ENCODE measurements around the gene AGAP1.

Gene AGAP1

GRCh38 chr2:235530735-235531134 is 36.9 kb downstream of the AGAP1 start:
- no peak for DNase-seq (ENCODE audit: low read depth in 2 of 2, low spot score in 1 of 2)

GRCh38 chr2:235532307-235532706 is 38.5 kb downstream of the AGAP1 start:
- no peak for DNase-seq (ENCODE audit: low read depth in 2 of 2, low spot score in 1 of 2)

- no peak for DNase-seq (ENCODE audit: low read depth in 2 of 2, low spot score in 1 of 2)
Observed at GRCh38 chr2:235533198-235533597, 39.4 kb downstream of the AGAP1 start.

DNA sequence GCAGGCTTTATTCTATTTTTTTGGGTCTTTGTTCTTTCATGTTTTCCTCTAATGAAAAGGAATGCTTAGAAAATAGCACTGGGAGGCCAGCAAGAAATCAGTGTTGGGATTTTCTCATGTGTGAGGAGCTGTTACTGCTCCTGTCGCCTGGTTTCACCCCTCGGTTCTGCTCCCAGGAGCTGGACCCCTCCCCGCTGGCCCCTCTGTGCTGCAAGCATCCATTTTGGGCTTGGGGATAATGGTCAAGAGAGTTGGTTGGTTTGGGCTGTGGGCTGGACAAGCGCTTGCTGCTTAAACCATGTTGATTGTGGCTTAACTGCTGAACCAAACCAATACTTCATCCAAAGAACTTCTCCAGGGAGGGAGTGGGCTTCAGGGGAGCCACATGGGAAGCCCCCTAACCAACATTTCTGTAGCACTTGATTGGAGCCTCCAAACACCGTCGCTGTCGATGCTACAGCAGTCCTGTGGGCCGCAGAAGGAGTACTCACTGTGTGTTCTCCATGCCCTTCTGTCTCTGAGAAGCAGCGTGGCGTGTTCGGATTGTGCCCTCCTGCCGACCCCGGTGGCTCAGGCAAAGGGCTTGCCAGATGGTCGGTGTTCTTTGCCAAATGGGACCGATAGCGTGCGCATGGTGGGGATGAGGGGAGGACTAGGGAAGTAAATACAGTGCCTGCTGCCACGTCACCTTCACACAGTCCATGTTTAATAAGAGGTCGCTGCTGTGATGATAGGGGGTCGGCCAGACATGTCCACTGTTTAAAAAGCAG is 40.0 kb downstream of the AGAP1 start:
- no peak for DNase-seq (ENCODE audit: low read depth in 2 of 2, low spot score in 1 of 2)

DNA sequence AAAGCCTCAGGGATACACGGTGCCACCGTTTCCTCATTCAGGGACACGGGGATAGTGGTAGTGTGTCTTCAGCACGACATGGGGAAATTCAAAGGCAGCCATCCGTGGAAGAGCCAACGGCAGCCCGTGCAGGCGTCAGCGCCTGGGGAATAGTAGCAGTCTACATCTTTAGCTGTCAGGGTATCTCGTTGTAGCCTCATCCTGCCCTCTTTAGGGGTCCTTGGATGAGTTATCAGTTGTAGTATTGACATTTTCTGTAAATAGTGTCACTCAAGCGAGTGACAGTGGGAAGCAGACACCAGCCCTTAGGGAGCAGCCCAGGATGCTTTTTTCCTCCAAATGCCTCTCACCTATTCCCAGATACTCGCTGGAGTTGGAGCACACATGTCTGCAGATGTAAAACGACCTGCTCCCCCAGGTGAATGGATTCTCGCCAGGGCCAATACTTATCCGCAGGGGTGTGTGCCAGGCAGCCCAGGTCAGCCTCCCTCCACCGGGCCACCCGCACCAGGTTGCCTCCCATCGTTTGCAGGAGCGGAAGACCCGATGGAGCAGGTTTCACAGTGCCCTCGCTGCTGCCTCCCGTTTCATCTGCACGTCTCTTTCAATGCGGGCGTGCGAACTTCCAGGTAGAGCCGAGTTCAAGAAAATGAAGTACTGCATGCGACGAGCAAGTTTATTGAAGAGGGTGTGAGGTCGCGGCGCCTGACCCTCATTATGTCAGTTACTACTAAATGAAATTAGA is 41.0 kb downstream of the AGAP1 start:
- DNase-seq (ENCODE audit: low read depth in 2 of 2, low spot score in 1 of 2), result no peak

GRCh38 chr2:235535423-235536130 is 41.7 kb downstream of the AGAP1 start:
- no peak for DNase-seq (ENCODE audit: low read depth in 2 of 2, low spot score in 1 of 2)

DNA sequence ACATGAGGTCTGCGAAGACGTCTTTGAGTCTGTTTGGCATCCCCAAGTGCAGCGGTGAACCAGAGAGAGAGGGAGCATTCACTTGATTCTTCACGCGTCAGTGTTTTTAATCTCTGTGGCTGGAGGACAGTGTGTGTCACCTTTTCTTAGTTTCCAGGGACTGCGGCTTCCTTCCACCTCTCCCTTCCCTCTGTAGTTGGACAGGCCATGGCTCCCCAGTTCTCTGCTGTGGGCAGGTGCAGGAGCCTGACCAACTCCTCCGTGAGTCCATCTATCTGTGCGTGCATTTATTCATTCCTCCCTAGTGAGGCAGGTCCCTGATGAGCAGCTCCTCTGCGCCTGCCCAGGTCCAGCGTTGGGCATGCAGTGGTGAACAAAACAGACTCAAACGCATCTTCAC is 42.9 kb downstream of the AGAP1 start:
- DNase-seq (ENCODE audit: low read depth in 2 of 2, low spot score in 1 of 2), result no peak

- DNase-seq (ENCODE audit: low read depth in 2 of 2, low spot score in 1 of 2), result no peak
Observed at GRCh38 chr2:235537186-235537585, 43.3 kb downstream of the AGAP1 start.

GRCh38 chr2:235537587-235537986 is 43.7 kb downstream of the AGAP1 start:
- DNase-seq (ENCODE audit: low read depth in 2 of 2, low spot score in 1 of 2), result no peak

DNA sequence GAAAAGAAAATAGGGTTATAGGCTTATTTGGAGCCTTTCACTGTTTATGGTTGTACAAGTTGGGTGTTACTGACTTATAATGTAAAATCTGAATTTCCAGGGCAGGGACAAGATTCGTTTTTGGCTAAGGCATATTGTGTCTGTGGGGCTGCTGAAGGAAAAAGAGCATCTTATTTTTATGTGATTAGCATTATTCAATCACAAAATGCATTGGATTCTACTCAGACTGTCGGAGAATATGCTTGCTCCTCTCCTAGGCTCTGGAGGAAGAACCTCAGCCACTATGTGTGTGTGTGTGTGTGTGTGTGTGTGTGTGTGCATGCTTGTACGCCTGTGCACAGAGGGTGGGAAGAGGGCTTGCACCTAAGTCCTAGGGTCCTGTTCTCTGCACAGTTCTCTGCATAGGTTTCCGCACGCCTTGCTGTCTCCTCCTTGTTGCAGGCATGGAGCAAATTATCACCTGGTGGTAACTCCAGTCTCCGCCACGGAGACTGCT is 44.3 kb downstream of the AGAP1 start:
- no peak for DNase-seq (ENCODE audit: low read depth in 2 of 2, low spot score in 1 of 2)

DNA sequence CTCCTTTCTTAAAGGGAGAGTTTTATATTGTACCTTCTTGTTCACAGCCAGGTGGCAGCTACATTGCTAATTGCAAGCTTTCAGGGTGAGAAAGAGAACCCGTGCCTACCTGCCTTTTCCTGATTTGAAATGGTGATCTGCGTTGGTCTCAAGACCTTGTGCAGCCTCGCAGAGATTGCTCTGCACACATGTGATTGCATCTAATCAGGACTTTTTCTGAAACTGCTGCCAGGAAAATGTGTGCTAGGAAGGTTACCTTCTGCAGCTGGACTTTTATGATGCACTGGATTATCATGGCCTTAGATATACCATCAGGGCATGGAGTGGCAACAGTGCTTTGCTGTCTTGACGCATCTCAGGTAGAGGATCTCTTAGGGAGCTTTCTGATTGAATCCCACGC is 45.1 kb downstream of the AGAP1 start:
- DNase-seq (ENCODE audit: low read depth in 2 of 2, low spot score in 1 of 2), result no peak

DNA sequence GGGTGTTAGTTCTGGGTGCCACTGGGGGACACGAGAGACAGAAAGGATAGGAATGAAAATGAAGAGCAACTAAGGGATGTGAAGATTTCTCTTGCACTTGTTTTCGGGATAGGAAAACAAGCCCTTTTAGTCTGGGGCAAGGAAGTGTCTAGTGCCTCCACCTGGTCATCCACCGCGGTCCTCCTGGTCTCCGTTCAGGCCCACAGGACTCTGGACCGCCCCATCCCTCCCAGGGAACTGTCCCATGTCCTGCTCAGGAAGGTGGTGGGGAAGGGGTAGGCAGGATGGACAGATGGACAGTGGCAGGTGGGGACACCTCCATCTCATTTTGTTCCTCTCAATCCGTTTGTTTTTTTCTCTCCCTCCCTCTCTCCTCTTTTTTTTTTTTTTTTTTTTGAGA is 45.9 kb downstream of the AGAP1 start:
- DNase-seq (ENCODE audit: low read depth in 2 of 2, low spot score in 1 of 2), result no peak

- no peak for DNase-seq (ENCODE audit: low read depth in 2 of 2, low spot score in 1 of 2)
Observed at GRCh38 chr2:235541016-235541415, 47.2 kb downstream of the AGAP1 start.

DNA sequence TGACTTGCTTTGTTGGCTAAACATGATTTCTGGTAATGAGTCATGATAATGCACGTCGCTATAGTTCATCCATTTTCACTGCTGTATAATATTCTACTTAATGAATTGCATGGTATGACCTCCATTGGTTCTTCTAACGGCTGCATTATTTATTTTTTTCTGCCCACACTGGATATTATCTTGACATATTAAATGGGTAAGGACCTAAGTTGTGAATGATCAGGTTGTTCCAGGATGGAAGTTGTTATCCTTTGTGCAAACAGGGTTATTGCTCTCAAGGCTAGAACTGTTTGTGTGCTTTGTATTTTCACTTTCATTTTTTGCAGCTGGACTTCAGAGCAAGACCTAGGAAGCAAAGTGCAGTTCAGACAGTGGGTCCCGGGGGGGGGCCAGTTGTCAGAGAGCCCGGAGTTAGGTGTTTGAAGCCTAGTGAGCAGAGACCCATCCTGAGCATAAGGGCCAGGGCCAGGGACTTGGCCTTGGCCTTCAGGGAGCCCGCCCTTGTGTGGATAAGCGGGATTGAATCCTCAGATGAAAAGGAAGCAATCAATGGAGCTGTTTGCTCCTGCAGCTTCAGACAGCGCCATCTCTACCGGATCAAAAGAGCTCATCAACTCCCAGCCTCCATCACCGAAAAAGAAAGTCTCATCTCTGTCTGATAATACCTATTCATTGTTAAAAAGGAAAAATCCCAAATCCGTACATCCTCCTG is 48.2 kb downstream of the AGAP1 start:
- DNase-seq (ENCODE audit: low read depth in 2 of 2, low spot score in 1 of 2), result no peak

GRCh38 chr2:235542733-235543127 is 48.9 kb downstream of the AGAP1 start:
- DNase-seq (ENCODE audit: low read depth in 2 of 2, low spot score in 1 of 2), result no peak

DNA sequence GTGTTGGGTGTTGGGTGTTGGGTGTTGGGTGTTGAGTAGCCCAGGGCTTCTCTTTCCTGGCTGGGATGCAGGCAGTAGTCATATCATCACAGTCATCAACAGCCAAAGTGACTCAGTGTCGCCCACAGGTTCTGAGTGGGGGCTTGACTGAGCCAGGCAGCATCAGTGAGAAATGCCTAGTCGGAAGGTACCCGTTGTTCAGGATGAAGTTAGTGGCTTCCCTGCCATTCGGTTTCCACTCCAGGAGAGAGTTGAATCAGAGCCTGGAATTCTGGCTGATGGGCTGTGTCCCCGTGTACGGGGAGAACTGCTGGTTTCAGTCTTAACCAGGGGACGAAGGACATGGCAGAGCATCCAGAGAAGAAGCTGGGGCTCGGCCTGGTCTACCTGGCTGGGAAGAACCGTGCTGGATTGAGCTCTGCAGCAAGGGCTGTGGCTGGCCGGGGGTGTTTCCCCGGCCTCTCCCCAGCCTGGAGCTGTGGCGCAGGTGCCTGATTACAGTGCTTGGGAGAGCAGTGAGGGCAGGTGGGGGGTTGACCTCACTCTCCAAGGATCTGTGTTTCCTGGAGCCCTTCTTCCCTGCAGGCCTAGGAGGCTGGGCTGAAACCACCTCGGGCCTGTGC is 49.4 kb downstream of the AGAP1 start:
- no peak for DNase-seq (ENCODE audit: low read depth in 2 of 2, low spot score in 1 of 2)

- DNase-seq (ENCODE audit: low read depth in 2 of 2, low spot score in 1 of 2), result no peak
Observed at GRCh38 chr2:235543851-235544688, 50.2 kb downstream of the AGAP1 start.

DNA sequence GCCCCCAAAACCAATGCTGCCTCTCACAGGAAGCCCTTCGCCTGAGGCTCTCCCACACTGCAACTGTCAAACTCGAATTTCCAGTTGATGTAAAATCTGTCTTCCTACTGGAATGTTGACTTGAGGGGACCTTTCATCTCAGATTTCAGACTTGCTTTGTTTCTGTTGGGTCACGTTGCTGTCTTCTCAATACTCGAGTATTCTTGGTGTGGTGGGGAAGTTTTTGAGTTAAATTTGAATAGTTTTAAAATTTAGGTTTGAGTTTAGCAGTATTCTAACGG is 50.8 kb downstream of the AGAP1 start:
- no peak for DNase-seq (ENCODE audit: low read depth in 2 of 2, low spot score in 1 of 2)

- DNase-seq (ENCODE audit: low read depth in 2 of 2, low spot score in 1 of 2), result no peak
Observed at GRCh38 chr2:235545339-235546150, 51.7 kb downstream of the AGAP1 start.

- no peak for DNase-seq (ENCODE audit: low read depth in 2 of 2, low spot score in 1 of 2)
Observed at GRCh38 chr2:235546151-235546435, 52.2 kb downstream of the AGAP1 start.
